SW480 (cell line): ENCODE results near the gene ZNF526.
"Not testable (repeated sequence)": the region's sequence is repeated elsewhere in the genome, so short reads cannot be mapped to it uniquely, and the experiment has no call there.

Experiments
- DNase-seq: peaks from one replicate; pipeline ENCODE4 v3.0.0-alpha.2; 2016; ENCODE audit warnings: low spot score

ZNF526 gene

GRCh38 chr19:42266928-42267603 lies 47.0 kb downstream of the ZNF526 start:
- DNase-seq = not testable (repeated sequence)

GRCh38 chr19:42267644-42268141 lies 47.6 kb downstream of the ZNF526 start:
- no peak for DNase-seq

GRCh38 chr19:42268142-42268703 lies 48.1 kb downstream of the ZNF526 start:
- peak; percentile 100 for DNase-seq

GRCh38 chr19:42268704-42269477 lies 48.8 kb downstream of the ZNF526 start, which contains the start of gene CIC:
Gene CIC, plus strand, starts transcription at chr19:42269252. Its CDS starts 2,532 bp downstream, at chr19:42271784.
- DNase-seq = peak; percentile 100

- DNase-seq = no peak
Measured at GRCh38 chr19:42269478-42270345, 49.6 kb downstream of the ZNF526 start.

GRCh38 chr19:42270346-42271044 lies 50.4 kb downstream of the ZNF526 start:
- DNase-seq = no peak

GRCh38 chr19:42271045-42271419 lies 50.9 kb downstream of the ZNF526 start:
- DNase-seq = no peak

GRCh38 chr19:42271861-42272534 lies 51.9 kb downstream of the ZNF526 start:
- no peak for DNase-seq

GRCh38 chr19:42272535-42272897 lies 52.4 kb downstream of the ZNF526 start:
- DNase-seq = no peak

- DNase-seq = no peak
Measured at GRCh38 chr19:42272989-42273406, 52.9 kb downstream of the ZNF526 start.

GRCh38 chr19:42273407-42274064 lies 53.4 kb downstream of the ZNF526 start:
- no peak for DNase-seq

GRCh38 chr19:42274065-42274682 lies 54.1 kb downstream of the ZNF526 start:
- DNase-seq = no peak

- no peak for DNase-seq
Measured at GRCh38 chr19:42275103-42275502, 55.0 kb downstream of the ZNF526 start.

- DNase-seq = no peak
Measured at GRCh38 chr19:42275517-42275916, 55.4 kb downstream of the ZNF526 start.

- no peak for DNase-seq
Measured at GRCh38 chr19:42276284-42276683, 56.2 kb downstream of the ZNF526 start.

GRCh38 chr19:42276821-42277220 lies 56.7 kb downstream of the ZNF526 start:
- no peak for DNase-seq
